ENCODE measurements around the gene SLC26A3. TPM values are rescaled to one million over a fixed set of nuclear protein-coding genes. Genes with fewer than 3 reads are reported as not detected.

SLC26A3 gene
- total and polyA plus RNA-seq, 9 donors: 0.07 to 10.8 (median 0.14) TPM; not detected in 4

DNA sequence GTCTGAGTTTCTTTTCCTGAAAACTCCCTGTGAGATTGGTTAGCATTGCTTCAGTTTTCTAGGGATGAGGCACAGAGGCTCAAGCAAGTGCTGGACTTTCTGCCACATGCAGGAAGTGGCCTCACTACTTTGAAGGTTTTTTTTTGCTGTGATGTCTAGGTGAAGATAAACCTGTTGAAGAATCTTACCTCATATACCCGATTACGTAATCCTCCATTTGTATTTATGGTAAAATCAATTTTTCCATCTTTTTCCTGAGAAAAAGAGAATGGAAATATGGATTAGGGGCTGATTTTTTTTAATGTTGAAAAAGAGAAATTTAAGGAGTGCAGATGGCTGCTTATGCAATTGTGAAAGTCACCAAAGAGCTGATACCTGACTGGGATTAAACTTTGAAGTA, 35.6 kb downstream of the SLC26A3 start:
- no peaks in the 10 kb centered on the region for H3K36me3 ChIP-seq (ENCODE audit: control insufficient read depth, insufficient read depth, low read length)
- no peaks in the 10 kb centered on the region for H3K27me3 ChIP-seq (ENCODE audit: control insufficient read depth, insufficient read depth, low read length)
- H3K9me3 ChIP-seq (replicated peaks; ENCODE audit: control insufficient read depth, low read depth, low read length): no peaks in the 10 kb centered on the region
- H3K27ac ChIP-seq (ENCODE audit: low read length): no peak overlapping the region
- DNase-seq: no peak
- no peak overlapping the region for H3K4me3 ChIP-seq (ENCODE audit: low read length)
- no CpG with 5 or more reads among the region's 2 CpGs for WGBS (ENCODE audit: insufficient coverage)
- no peaks in the 10 kb centered on the region for H3K4me1 ChIP-seq (ENCODE audit: control insufficient read depth, insufficient read depth, low read length)

DNA sequence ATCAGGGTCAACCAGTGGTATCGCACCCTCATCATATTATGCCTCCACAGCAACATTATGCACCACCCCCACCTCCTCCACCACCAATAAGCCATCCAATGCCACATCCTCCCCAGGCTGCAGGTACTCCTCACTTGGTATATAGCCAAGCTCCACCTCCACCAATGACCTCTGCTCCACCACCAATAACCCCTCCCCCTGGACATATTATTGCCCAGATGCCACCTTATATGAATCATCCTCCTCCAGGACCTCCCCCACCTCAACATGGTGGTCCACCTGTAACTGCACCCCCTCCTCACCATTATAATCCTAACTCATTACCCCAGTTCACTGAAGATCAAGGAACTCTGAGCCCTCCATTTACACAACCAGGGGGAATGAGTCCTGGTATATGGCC, 44.4 kb downstream of the SLC26A3 start:
- Histone ChIP-seq H3K4me1 (ENCODE audit: control insufficient read depth, insufficient read depth, low read length) (no peaks in the 10 kb centered on the region), H3K4me3 (ENCODE audit: low read length) (no peak overlapping the region), H3K36me3 (ENCODE audit: control insufficient read depth, insufficient read depth, low read length) (peaks cover 17% of the 10 kb centered on the region), H3K27me3 (ENCODE audit: control insufficient read depth, insufficient read depth, low read length) (no peaks in the 10 kb centered on the region), H3K27ac (ENCODE audit: low read length) (no peak overlapping the region), H3K9me3 (replicated peaks; ENCODE audit: control insufficient read depth, low read depth, low read length) (no peaks in the 10 kb centered on the region)
- 100% methylated on average over 1 of the region's 1 CpG for WGBS (ENCODE audit: insufficient coverage)
- DNase-seq: no peak

DNA sequence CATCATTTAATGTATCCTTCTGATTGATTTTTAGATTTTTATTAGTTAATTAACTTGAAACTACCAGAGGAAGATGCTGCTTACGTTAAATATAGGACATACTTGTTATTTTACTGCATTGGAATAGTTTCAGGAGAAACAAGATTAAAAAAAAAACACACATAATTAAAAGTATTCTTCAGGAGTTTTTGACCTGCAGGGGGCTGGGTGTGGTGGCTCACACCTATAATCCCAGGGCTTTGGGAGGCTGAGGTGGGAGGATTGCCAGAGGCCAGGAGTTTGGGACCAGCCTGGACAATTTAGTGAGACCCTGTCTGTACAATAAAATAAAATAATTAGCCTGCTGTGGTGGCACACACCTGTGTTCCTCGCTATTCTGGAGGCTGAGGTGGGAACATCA, 48.4 kb downstream of the SLC26A3 start:
- Histone ChIP-seq H3K36me3 (ENCODE audit: control insufficient read depth, insufficient read depth, low read length) (peaks cover 26% of the 10 kb centered on the region), H3K9me3 (replicated peaks; ENCODE audit: control insufficient read depth, low read depth, low read length) (no peaks in the 10 kb centered on the region), H3K27ac (ENCODE audit: low read length) (no peak overlapping the region), H3K4me3 (ENCODE audit: low read length) (no peak overlapping the region), H3K27me3 (ENCODE audit: control insufficient read depth, insufficient read depth, low read length) (no peaks in the 10 kb centered on the region), H3K4me1 (ENCODE audit: control insufficient read depth, insufficient read depth, low read length) (no peaks in the 10 kb centered on the region)
- WGBS (ENCODE audit: insufficient coverage): 86% methylated on average over 1 of the region's 2 CpGs
- no peak for DNase-seq

DNA sequence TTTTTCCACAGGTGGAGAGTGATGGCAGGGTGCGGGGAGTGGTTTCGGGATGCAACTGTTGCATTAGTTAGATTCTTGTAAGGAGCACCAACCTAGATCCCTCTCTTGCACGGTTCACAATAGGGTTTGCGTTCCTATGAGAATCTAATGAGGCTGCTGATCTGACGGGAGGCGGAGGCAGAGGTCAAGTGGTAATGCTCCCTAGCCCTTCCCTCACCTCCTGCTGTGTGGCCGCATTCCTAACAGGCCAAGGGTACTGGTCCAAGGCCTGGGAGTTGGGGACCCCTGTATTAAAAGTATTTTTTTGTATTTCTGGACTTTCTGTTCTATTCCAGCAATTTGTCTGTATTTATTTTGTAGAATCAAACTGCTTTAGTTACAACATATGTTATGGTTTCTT, 51.9 kb downstream of the SLC26A3 start:
- Histone ChIP-seq H3K9me3 (replicated peaks; ENCODE audit: control insufficient read depth, low read depth, low read length) (no peaks in the 10 kb centered on the region), H3K27ac (ENCODE audit: low read length) (no peak overlapping the region), H3K36me3 (ENCODE audit: control insufficient read depth, insufficient read depth, low read length) (peaks cover 15% of the 10 kb centered on the region), H3K4me1 (ENCODE audit: control insufficient read depth, insufficient read depth, low read length) (no peaks in the 10 kb centered on the region), H3K4me3 (ENCODE audit: low read length) (no peak overlapping the region), H3K27me3 (ENCODE audit: control insufficient read depth, insufficient read depth, low read length) (no peaks in the 10 kb centered on the region)
- 98% methylated on average over 5 of the region's 7 CpGs for WGBS (ENCODE audit: insufficient coverage)
- DNase-seq: no peak

DNA sequence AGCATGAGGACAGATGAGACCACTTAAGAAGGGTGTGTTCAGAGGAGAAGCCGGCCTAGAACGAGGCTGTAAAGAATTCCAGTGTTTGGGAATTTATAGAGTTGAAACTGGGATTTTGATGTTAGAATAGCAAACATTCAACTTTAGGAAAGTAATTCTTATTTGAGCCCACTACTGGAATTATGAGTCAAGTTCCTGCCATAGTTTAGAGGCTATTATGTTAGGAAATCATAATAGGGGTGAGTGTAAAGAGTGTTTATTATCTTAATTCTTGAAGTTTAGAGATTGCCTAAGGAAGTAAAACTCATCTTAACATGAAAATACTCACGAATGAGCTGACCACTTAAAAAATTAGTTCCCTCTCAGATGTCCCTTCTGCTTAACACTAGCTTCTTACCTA, 57.0 kb downstream of the SLC26A3 start:
- no peak for DNase-seq
- Histone ChIP-seq H3K36me3 (ENCODE audit: control insufficient read depth, insufficient read depth, low read length) (peaks cover 8% of the 10 kb centered on the region), H3K4me1 (ENCODE audit: control insufficient read depth, insufficient read depth, low read length) (peaks cover 6% of the 10 kb centered on the region), H3K4me3 (ENCODE audit: low read length) (no peak overlapping the region), H3K27ac (ENCODE audit: low read length) (no peak overlapping the region), H3K9me3 (replicated peaks; ENCODE audit: control insufficient read depth, low read depth, low read length) (no peaks in the 10 kb centered on the region), H3K27me3 (ENCODE audit: control insufficient read depth, insufficient read depth, low read length) (no peaks in the 10 kb centered on the region)
- WGBS (ENCODE audit: insufficient coverage): no CpG with 5 or more reads among the region's 3 CpGs

DNA sequence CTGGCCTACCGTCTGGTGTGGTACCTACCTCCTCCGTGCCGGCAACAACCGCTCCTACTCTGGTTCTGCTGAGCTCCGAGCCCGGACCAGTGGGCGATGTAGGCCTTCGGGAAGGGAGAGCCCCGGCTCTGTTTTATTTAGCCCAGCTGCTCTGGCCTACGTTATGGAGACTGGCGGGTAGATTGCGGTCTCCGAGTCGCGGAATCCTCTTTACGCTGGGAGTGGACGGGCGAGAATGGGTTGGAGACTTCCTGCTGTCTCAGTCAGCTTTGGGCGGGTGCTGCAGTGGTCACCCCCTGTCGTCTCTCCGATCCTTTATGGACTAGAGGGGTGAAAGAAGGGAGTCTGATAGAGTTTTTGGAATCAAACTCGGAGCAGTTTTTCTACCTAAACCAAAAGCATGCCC, 58.7 kb downstream of the SLC26A3 start:
- H3K27ac ChIP-seq (ENCODE audit: low read length): peak overlapping the region; percentile 96
- H3K4me1 ChIP-seq (ENCODE audit: control insufficient read depth, insufficient read depth, low read length): peaks cover 6% of the 10 kb centered on the region
- H3K9me3 ChIP-seq (replicated peaks; ENCODE audit: control insufficient read depth, low read depth, low read length): no peaks in the 10 kb centered on the region
- H3K36me3 ChIP-seq (ENCODE audit: control insufficient read depth, insufficient read depth, low read length): peaks cover 2% of the 10 kb centered on the region
- peak overlapping the region; percentile 86 for H3K4me3 ChIP-seq (ENCODE audit: low read length)
- H3K27me3 ChIP-seq (ENCODE audit: control insufficient read depth, insufficient read depth, low read length): peaks cover 2% of the 10 kb centered on the region
- no peak for DNase-seq
- 0% methylated on average over 17 of the region's 22 CpGs for WGBS (ENCODE audit: insufficient coverage)

DNA sequence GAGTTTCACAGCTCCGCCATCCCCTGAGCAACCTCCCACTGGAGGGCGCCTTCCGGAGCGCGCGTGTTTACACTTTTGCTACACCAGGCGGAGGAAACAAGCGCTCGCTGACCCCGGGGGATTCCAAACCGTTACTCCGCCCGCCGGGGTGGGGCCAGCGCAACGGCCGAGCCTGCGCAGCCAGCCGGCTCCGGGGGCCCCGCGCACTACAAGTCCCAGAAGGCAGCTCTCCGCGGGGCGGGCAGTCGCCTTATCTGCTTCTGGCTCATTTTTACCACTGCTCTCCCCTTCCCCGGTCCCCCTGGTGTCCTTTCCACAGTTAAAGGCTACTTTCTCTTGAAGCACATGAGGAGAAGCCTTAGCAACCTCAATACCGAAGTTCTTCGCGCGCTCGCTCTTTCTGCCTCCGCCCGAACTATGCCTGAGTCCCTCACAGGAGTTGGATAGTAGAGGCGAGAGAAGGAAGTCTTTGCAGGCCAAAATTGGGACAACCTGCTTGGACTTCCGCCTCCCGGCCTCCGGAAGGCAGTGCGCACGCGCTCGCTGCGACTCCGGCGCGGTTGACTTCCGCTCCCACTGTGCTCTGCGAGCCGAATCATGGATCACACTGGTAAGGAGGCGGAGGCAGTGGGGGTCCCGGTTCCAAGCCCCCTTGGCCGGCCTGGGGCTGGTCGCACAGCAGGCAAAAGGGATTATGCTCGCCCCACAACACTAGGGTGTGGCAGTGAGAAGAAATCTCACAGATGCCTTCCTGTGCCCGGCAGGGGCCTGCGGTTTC, 59.3 kb downstream of the SLC26A3 start, which contains the start of gene CBLL1:
Gene CBLL1, plus strand, starts transcription at position 576 of the 778 bp plus-strand sequence. Its CDS starts 22 bp downstream, at position 598.
- H3K9me3 ChIP-seq (replicated peaks; ENCODE audit: control insufficient read depth, low read depth, low read length): no peaks in the 10 kb centered on the region
- peak within 1 kb of the TSS; percentile 86 for H3K4me3 ChIP-seq (ENCODE audit: low read length)
- DNase-seq: peak; percentile 99
- under 1% methylated on average over 52 of the region's 56 CpGs for WGBS (ENCODE audit: insufficient coverage)
- peak within 1 kb of the TSS; percentile 96 for H3K27ac ChIP-seq (ENCODE audit: low read length)
- peaks cover 6% of the 10 kb centered on the region for H3K4me1 ChIP-seq (ENCODE audit: control insufficient read depth, insufficient read depth, low read length)
- peaks cover 2% of the 10 kb centered on the region for H3K27me3 ChIP-seq (ENCODE audit: control insufficient read depth, insufficient read depth, low read length)
- H3K36me3 ChIP-seq (ENCODE audit: control insufficient read depth, insufficient read depth, low read length): peaks cover under 1% of the 10 kb centered on the region

DNA sequence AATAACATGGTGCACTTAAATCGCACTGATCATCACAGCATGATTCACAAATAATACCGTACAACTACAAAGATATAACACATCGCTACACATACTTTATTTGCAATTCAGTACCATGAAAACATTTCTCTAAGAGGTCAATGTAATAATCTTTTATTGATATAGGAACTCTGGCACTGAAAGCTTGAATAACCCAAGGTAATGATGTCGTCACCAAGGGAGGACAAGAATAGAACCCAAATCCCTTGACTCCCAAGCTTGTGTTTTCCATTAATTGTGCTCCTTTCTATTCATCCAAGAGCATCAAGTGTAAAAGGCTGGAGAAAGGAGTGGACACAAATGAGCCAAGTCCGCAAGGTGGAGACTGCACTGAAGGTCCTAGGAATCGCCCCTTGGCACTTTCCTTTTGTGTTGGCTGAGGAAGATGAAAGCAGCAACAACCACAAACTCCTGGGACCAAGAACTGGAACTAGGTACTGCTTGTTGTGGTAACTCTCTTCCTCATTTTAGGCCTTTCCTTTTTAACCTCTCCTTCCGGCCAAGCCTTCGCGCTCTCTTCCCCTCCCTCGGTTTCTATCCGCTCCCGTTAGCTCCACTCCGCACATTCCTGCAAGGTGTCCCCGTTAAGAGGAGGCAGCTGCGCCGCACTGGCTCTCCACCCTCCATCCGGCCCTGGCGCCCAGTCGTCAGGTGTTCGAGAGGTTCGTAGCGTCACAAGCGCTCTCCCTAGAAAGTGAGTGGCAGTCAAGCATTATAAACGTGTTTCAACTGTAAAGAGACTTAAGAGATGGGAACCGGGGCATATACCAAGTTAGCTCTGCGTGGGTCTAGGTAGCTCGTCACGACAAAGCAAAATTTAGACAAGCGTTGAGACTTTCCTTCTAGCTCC, 60.1 kb downstream of the SLC26A3 start:
- Histone ChIP-seq H3K36me3 (ENCODE audit: control insufficient read depth, insufficient read depth, low read length) (no peaks in the 10 kb centered on the region), H3K9me3 (replicated peaks; ENCODE audit: control insufficient read depth, low read depth, low read length) (no peaks in the 10 kb centered on the region), H3K27me3 (ENCODE audit: control insufficient read depth, insufficient read depth, low read length) (peaks cover 2% of the 10 kb centered on the region), H3K27ac (ENCODE audit: low read length) (peak overlapping the region; percentile 96), H3K4me1 (ENCODE audit: control insufficient read depth, insufficient read depth, low read length) (peaks cover 6% of the 10 kb centered on the region), H3K4me3 (ENCODE audit: low read length) (peak overlapping the region; percentile 86)
- under 1% methylated on average over 19 of the region's 29 CpGs for WGBS (ENCODE audit: insufficient coverage)
- no peak for DNase-seq

DNA sequence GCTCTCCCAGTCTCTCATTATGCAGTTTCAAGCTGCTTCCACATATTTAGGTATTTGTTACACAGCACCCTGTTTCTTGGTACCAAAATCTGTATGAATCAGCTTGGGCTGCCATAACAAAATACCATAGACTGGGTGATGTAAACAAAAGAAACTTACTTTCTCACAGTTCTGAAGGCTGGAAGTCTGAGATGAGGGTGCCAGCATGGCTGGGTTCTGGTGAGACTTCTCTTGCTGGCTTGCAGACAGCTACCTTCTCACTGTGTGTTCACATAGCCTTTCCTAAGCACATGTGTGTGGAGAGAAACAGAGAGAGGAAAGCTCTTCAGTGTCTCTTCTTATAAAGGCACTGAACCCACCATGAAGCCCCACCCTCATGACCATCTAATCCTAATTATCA, 74.7 kb downstream of the SLC26A3 start:
- Histone ChIP-seq H3K4me1 (ENCODE audit: control insufficient read depth, insufficient read depth, low read length) (no peaks in the 10 kb centered on the region), H3K9me3 (replicated peaks; ENCODE audit: control insufficient read depth, low read depth, low read length) (no peaks in the 10 kb centered on the region)

DNA sequence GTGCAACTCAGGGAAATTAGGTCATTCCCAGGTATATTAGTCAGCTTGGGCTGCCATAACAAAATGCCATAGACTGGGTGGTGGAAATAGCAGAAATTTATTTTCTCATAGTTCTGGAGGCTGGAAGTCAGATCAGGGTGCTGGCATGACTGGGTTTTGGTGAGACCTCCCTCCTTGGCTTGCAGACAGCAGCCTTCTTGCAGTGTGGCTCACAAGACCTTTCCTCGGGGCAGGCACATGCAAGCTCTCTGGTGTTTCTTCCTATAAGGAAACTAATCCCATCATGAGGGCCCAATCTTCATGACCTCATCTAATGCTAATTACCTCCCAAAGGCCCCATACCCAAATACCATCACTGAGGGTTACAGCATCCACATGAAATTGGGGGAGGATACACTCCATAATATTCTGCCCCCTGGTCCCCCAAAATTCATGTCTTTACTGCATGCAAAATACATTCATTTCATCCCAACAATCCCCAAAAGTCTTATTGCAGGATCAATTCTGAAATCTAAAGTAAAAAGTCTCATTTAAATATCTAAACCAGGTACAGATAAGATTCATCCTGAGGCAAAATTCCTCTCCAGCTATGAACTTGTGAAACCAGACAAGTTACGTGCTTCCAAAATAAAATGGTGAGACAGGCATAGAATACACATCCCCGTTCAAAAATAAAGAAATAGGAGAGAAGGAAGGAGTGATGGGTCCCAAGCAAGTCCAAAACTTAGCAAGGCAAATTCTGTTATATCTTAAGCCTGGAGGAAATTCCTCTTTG, 76.5 kb downstream of the SLC26A3 start:
- Histone ChIP-seq H3K4me1 (ENCODE audit: control insufficient read depth, insufficient read depth, low read length) (no peaks in the 10 kb centered on the region), H3K9me3 (replicated peaks; ENCODE audit: control insufficient read depth, low read depth, low read length) (no peaks in the 10 kb centered on the region), H3K27ac (ENCODE audit: low read length) (no peak overlapping the region), H3K36me3 (ENCODE audit: control insufficient read depth, insufficient read depth, low read length) (no peaks in the 10 kb centered on the region), H3K4me3 (ENCODE audit: low read length) (no peak overlapping the region), H3K27me3 (ENCODE audit: control insufficient read depth, insufficient read depth, low read length) (no peaks in the 10 kb centered on the region)
- WGBS (ENCODE audit: insufficient coverage): no CpG with 5 or more reads among the region's 3 CpGs
- DNase-seq: no peak

More for the DNA sequence above, 74.7 kb downstream of the SLC26A3 start:
- Histone ChIP-seq H3K27me3 (ENCODE audit: control insufficient read depth, insufficient read depth, low read length) (no peaks in the 10 kb centered on the region), H3K4me3 (ENCODE audit: low read length) (no peak overlapping the region), H3K36me3 (ENCODE audit: control insufficient read depth, insufficient read depth, low read length) (no peaks in the 10 kb centered on the region), H3K27ac (ENCODE audit: low read length) (no peak overlapping the region)
- DNase-seq: no peak

Measured in muscle of leg (tissue), 11 donors.